ENCODE measurements around the gene TAS2R46. TPM values are rescaled to one million over a fixed set of nuclear protein-coding genes. Genes with fewer than 3 reads are reported as not detected.

Gene TAS2R46
- total and polyA plus RNA-seq, 2 of the 4 experiments (the other 2 are of a cell fraction) = 0.09 to 4.7 TPM

DNA sequence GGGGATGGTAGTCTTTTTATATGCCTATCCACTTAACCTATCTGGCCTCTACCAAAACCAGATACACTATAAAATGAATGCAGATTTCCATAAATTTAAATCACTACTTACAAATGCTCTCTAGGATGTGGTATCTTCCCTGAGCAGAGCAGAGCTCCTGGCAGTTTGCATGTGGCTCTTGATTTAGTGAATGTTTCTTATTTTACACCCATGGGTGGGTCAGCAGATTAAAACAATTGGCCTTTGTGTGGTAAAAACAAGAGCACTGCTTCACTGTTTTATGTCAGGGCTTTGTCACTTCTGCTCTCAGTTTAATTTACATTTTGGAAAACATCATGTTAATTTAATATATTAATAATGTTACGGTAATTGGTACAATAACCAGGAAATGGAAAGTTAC, 45.2 kb downstream of the TAS2R46 start:
- dilution Hi-C loops (cut with HindIII; ENCODE audit: low sequenced_read_pairs, unreplicated experiment) (no loop called here), in situ Hi-C loops (cut with MboI; ENCODE audit: low sequenced_read_pairs) (no loop called here), intact Hi-C loops (cut with micrococcal nuclease) (loop anchor here (1.0 kb wide), 1 partner anchor 55 kb away; no protein-coding TSS in a partner anchor)
- no CpG with 5 or more reads among the region's 1 CpG for WGBS, 2 experiments (ENCODE audit: extremely low coverage in 2 of 2, insufficient read length in 1 of 2)
- no peak overlapping the region for H3K27ac ChIP-seq (ENCODE audit: insufficient read depth, low read length)
- H2BK120ac ChIP-seq (ENCODE audit: low read depth, low read length) = no peak overlapping the region
- no peak overlapping the region for H3K4me2 ChIP-seq (ENCODE audit: low read depth, low read length)
- ChIA-PET POLR2A (ENCODE audit: unreplicated experiment) (no interaction called here), CTCF (no interaction called here)
- DNase-seq (no peak), ATAC-seq (ENCODE audit: low read depth) (no peak)
- H3K4me1 ChIP-seq (ENCODE audit: control insufficient read depth, insufficient read depth, low read length) = no peaks in the 10 kb centered on the region; the same call in 1 of the 2 replicates
- H2AK9ac ChIP-seq (replicated peaks; ENCODE audit: low read depth, low read length, poor library complexity) = no peak overlapping the region
- no peak overlapping the region for H3K18ac ChIP-seq (ENCODE audit: low read depth, low read length)
- H4K8ac ChIP-seq (ENCODE audit: low read depth in 2 of 2, low read length in 2 of 2) = no peak overlapping the region
- no peaks in the 10 kb centered on the region for H4K20me1 ChIP-seq (ENCODE audit: insufficient read depth, low read length)
- H3K14ac ChIP-seq (replicated peaks; ENCODE audit: low read depth, low read length) = no peak overlapping the region
- no peak for TF ChIP-seq NFE2L2 (IDR thresholded peaks at IDR 0.05; ENCODE audit: low read depth, low read length)
- no peak for TF ChIP-seq MXI1 (IDR thresholded peaks at IDR 0.05; ENCODE audit: borderline replicate concordance, low read depth, low read length)
- no peak for TF ChIP-seq RCOR1 (IDR thresholded peaks at IDR 0.05; ENCODE audit: insufficient replicate concordance, low read length)
- TF ChIP-seq, protein P1, sequence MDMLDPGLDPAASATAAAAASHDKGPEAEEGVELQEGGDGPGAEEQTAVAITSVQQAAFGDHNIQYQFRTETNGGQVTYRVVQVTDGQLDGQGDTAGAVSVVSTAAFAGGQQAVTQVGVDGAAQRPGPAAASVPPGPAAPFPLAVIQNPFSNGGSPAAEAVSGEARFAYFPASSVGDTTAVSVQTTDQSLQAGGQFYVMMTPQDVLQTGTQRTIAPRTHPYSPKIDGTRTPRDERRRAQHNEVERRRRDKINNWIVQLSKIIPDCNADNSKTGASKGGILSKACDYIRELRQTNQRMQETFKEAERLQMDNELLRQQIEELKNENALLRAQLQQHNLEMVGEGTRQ (IDR thresholded peaks at IDR 0.05; ENCODE audit: low read depth, low read length) = no peak
- TF ChIP-seq POLR2A (IDR thresholded peaks at IDR 0.05; ENCODE audit: low read depth, low read length) = no peak
- no peak for TF ChIP-seq CEBPB (IDR thresholded peaks at IDR 0.05; ENCODE audit: low read depth, low read length)
- TF ChIP-seq SMC3 (IDR thresholded peaks at IDR 0.05; ENCODE audit: low read depth, low read length) = no peak
- TF ChIP-seq, protein P2, sequence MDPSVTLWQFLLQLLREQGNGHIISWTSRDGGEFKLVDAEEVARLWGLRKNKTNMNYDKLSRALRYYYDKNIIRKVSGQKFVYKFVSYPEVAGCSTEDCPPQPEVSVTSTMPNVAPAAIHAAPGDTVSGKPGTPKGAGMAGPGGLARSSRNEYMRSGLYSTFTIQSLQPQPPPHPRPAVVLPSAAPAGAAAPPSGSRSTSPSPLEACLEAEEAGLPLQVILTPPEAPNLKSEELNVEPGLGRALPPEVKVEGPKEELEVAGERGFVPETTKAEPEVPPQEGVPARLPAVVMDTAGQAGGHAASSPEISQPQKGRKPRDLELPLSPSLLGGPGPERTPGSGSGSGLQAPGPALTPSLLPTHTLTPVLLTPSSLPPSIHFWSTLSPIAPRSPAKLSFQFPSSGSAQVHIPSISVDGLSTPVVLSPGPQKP (IDR thresholded peaks at IDR 0.05; ENCODE audit: borderline replicate concordance, low read depth, low read length) = no peak
- no peak for TF ChIP-seq RAD21 (IDR thresholded peaks at IDR 0.05; ENCODE audit: low read length)
- TF ChIP-seq, protein P3, sequence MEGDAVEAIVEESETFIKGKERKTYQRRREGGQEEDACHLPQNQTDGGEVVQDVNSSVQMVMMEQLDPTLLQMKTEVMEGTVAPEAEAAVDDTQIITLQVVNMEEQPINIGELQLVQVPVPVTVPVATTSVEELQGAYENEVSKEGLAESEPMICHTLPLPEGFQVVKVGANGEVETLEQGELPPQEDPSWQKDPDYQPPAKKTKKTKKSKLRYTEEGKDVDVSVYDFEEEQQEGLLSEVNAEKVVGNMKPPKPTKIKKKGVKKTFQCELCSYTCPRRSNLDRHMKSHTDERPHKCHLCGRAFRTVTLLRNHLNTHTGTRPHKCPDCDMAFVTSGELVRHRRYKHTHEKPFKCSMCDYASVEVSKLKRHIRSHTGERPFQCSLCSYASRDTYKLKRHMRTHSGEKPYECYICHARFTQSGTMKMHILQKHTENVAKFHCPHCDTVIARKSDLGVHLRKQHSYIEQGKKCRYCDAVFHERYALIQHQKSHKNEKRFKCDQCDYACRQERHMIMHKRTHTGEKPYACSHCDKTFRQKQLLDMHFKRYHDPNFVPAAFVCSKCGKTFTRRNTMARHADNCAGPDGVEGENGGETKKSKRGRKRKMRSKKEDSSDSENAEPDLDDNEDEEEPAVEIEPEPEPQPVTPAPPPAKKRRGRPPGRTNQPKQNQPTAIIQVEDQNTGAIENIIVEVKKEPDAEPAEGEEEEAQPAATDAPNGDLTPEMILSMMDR (conservative IDR thresholded peaks at IDR 0.05; ENCODE audit: low read depth, low read length) = no peak
- TF ChIP-seq MAZ (IDR thresholded peaks at IDR 0.05; ENCODE audit: borderline replicate concordance, low read depth, low read length) = no peak
- TF ChIP-seq CHD1 (IDR thresholded peaks at IDR 0.05; ENCODE audit: low read depth, low read length) = no peak
- TF ChIP-seq FOS (IDR thresholded peaks at IDR 0.05; ENCODE audit: low read depth, low read length) = no peak
- no peak for TF ChIP-seq MAFK (IDR thresholded peaks at IDR 0.05; ENCODE audit: low read depth, low read length)
- TF ChIP-seq RFX5 (IDR thresholded peaks at IDR 0.05; ENCODE audit: low read depth, low read length) = no peak
- TF ChIP-seq BHLHE40 (IDR thresholded peaks at IDR 0.05; ENCODE audit: low read depth, low read length) = no peak
- H3K23ac ChIP-seq (ENCODE audit: low read depth, low read length) = no peak overlapping the region
- no peaks in the 10 kb centered on the region; the same call in 1 of the 2 replicates for H3K9me1 ChIP-seq (ENCODE audit: insufficient read depth, low read length)
- H3K9ac ChIP-seq (ENCODE audit: low read depth, low read length) = no peak overlapping the region
- BruUV-seq (replicated peaks) = no TSS peak
- H2BK5ac ChIP-seq (ENCODE audit: low read depth, low read length, poor library complexity, severe bottlenecking) = no peak overlapping the region
- no peak overlapping the region for H2BK20ac ChIP-seq (ENCODE audit: low read depth, low read length)
- peaks cover 3 to 12% of the 10 kb centered on the region in 2 experiments; a peak in 2 of 4 replicates for H3K79me1 ChIP-seq (ENCODE audit: low read depth in 1 of 2, low read length in 2 of 2)
- no peaks in the 10 kb centered on the region for H3K9me3 ChIP-seq (ENCODE audit: control insufficient read depth, insufficient read depth, low read length)
- no peak overlapping the region for H3K4ac ChIP-seq (ENCODE audit: low read depth, low read length)
- H2BK15ac ChIP-seq (ENCODE audit: low read depth, low read length) = no peak overlapping the region
- no peak overlapping the region for H3K56ac ChIP-seq (ENCODE audit: extremely low read depth, insufficient read depth, low read length)
- no peak overlapping the region for H2AK5ac ChIP-seq (ENCODE audit: low read depth, low read length)
- no peaks in the 10 kb centered on the region for H3K36me3 ChIP-seq (ENCODE audit: control insufficient read depth, insufficient read depth, low read length)
- H3K27me3 ChIP-seq (ENCODE audit: control insufficient read depth, insufficient read depth, low read length) = no peaks in the 10 kb centered on the region
- H2AFZ ChIP-seq (replicated peaks; ENCODE audit: low read length, poor library complexity) = no peak overlapping the region
- H4K91ac ChIP-seq (ENCODE audit: insufficient read depth, low read depth, low read length) = no peak overlapping the region
- H4K5ac ChIP-seq (ENCODE audit: low read depth, low read length) = no peak overlapping the region
- H3K4me3 ChIP-seq (ENCODE audit: insufficient read depth, low read depth, low read length) = no peak overlapping the region

Measured in IMR-90 (cell line).